ENCODE measurements around the gene LRRD1. TPM values are rescaled to one million over a fixed set of nuclear protein-coding genes. Genes with fewer than 3 reads are reported as not detected.

LRRD1 gene
- polyA plus RNA-seq, 4 donors: 0.23 to 0.67 (median 0.32) TPM

Other genes with a start within 250 kb of the LRRD1 start
- gene AKAP9, start 238.3 kb downstream of the LRRD1 start, polyA plus RNA-seq (ENCODE audit: insufficient read length in 4 of 4): 10 to 100 TPM; 59.4 to 99.1 (median 86.7) TPM
- gene CYP51A1, start 44.7 kb downstream of the LRRD1 start, polyA plus RNA-seq (ENCODE audit: insufficient read length in 4 of 4): 10 to 100 TPM; 55.6 to 90.1 (median 77.8) TPM
- gene KRIT1, start 66.8 kb upstream of the LRRD1 start, polyA plus RNA-seq (ENCODE audit: insufficient read length in 4 of 4): 10 to 100 TPM; 41.9 to 57.2 (median 44.3) TPM
- 10 to 100 TPM; 40.6 to 51.8 (median 44.8) TPM for gene ANKIB1, start 66.8 kb upstream of the LRRD1 start, polyA plus RNA-seq (ENCODE audit: insufficient read length in 4 of 4)